Esophagus (tissue), 2 donors: ENCODE data around the gene ATG12. TPM values are rescaled to one million over a fixed set of nuclear protein-coding genes. Genes with fewer than 3 reads are reported as not detected.
"Not testable (repeated sequence)": the region's sequence is repeated elsewhere in the genome, so short reads cannot be mapped to it uniquely, and the experiment has no call there.

Experiments
- H3K27ac ChIP-seq, 2 donors: one replicate each; pipeline ENCODE4 v1.5.1; 2013; ENCODE audit warnings: low read depth in 2 of 2, mild to moderate bottlenecking in 2 of 2, inconsistent platforms in 1 of 2, low read length in 1 of 2, moderate library complexity in 1 of 2
- H3K27me3 ChIP-seq, 2 donors: one replicate each; pipeline ENCODE4 v1.6.1; 2013; ENCODE audit warnings: low read length in 2 of 2, control low read depth in 1 of 2, mild to moderate bottlenecking in 1 of 2; ENCODE audit not compliant: insufficient read depth in 2 of 2, control insufficient read depth in 1 of 2
- H3K36me3 ChIP-seq, 2 donors: one replicate each; pipeline ENCODE4 v1.6.1; 2013; ENCODE audit warnings: low read length in 1 of 2; ENCODE audit not compliant: control insufficient read depth in 2 of 2, insufficient read depth in 2 of 2
- H3K4me1 ChIP-seq, 2 donors: one replicate each; pipeline ENCODE4 v1.6.1; 2013; ENCODE audit warnings: low read length in 1 of 2; ENCODE audit not compliant: control insufficient read depth in 2 of 2, insufficient read depth in 2 of 2
- H3K4me3 ChIP-seq, 2 donors: one replicate each; pipeline ENCODE4 v1.5.1; 2013; ENCODE audit warnings: low read length in 2 of 2, mild to moderate bottlenecking in 2 of 2, low read depth in 1 of 2, moderate library complexity in 1 of 2
- H3K9me3 ChIP-seq, 2 donors: one replicate each; pipeline ENCODE4 v1.6.1; 2013; ENCODE audit warnings: mild to moderate bottlenecking in 2 of 2, low read depth in 1 of 2, low read length in 1 of 2, moderate library complexity in 1 of 2; ENCODE audit not compliant: control insufficient read depth in 2 of 2, insufficient read depth in 1 of 2
- WGBS, 2 donors: extraction: QIAGEN DNeasy Blood & Tissue Kit; methylation state at CpG; one replicate each; pipeline ENCODE4 v1.1.7; 2013; 5-methylcytosine and 5-hydroxymethylcytosine counted together
- polyA plus RNA-seq, 2 donors: library from polyadenylated mRNA; stranded (reverse); fragments of 200-250 nt; gene quantifications; one replicate each; pipeline ENCODE4 v1.2.3, GENCODE V29; 2013
- donor health status: healthy with polysubstance abuse.
- donor health status: Bipolar disorder and iron deficiency.

ATG12 gene
- polyA plus RNA-seq, 2 donors, result 15.3 to 19.5 TPM

GRCh38 chr5:115812372-115812771, 29.0 kb downstream of the ATG12 start:
- H3K4me3 ChIP-seq, result no peak overlapping the region
- peaks cover 0 to 12% of the 10 kb centered on the region in 2 donors for H3K27me3 ChIP-seq
- no peaks in the 10 kb centered on the region for H3K36me3 ChIP-seq
- WGBS, 2 donors, result 67 to 68% methylated on average over 1 of the region's 1 CpG
- H3K4me1 ChIP-seq, result peaks cover 0 to 8% of the 10 kb centered on the region in 2 donors
- no peaks in the 10 kb centered on the region for H3K9me3 ChIP-seq
- H3K27ac ChIP-seq, result no peak overlapping the region

GRCh38 chr5:115811406-115811805, 30.0 kb downstream of the ATG12 start:
- Histone ChIP-seq H3K36me3 (no peaks in the 10 kb centered on the region), H3K27ac (no peak overlapping the region), H3K4me1 (peaks cover 0 to 6% of the 10 kb centered on the region in 2 donors), H3K4me3 (no peak overlapping the region), H3K27me3 (peaks cover 0 to 12% of the 10 kb centered on the region in 2 donors), H3K9me3 (no peaks in the 10 kb centered on the region)

GRCh38 chr5:115810761-115811160, 30.6 kb downstream of the ATG12 start:
- no peak overlapping the region for H3K4me3 ChIP-seq
- H3K27me3 ChIP-seq, result peaks cover 0 to 11% of the 10 kb centered on the region in 2 donors
- no peaks in the 10 kb centered on the region for H3K4me1 ChIP-seq
- no peak overlapping the region for H3K27ac ChIP-seq
- no peaks in the 10 kb centered on the region for H3K9me3 ChIP-seq
- no peaks in the 10 kb centered on the region for H3K36me3 ChIP-seq

GRCh38 chr5:115809946-115810345, 31.4 kb downstream of the ATG12 start:
- Histone ChIP-seq H3K36me3 (no peaks in the 10 kb centered on the region), H3K27me3 (peaks cover 0 to 6% of the 10 kb centered on the region in 2 donors), H3K27ac (no peak overlapping the region), H3K4me1 (no peaks in the 10 kb centered on the region), H3K9me3 (no peaks in the 10 kb centered on the region), H3K4me3 (no peak overlapping the region)
- WGBS, 2 donors, result 66 to 77% methylated on average over 2 of the region's 2 CpGs

GRCh38 chr5:115808066-115808465, 33.3 kb downstream of the ATG12 start:
- not testable (repeated sequence) for H3K27me3 ChIP-seq, H3K36me3 ChIP-seq, H3K9me3 ChIP-seq, H3K27ac ChIP-seq, H3K4me3 ChIP-seq, H3K4me1 ChIP-seq
- 95% methylated on average over 2 of the region's 2 CpGs for WGBS, 2 donors

GRCh38 chr5:115807654-115808052, 33.7 kb downstream of the ATG12 start:
- Histone ChIP-seq H3K4me3 (no peak overlapping the region), H3K36me3 (no peaks in the 10 kb centered on the region), H3K4me1 (no peaks in the 10 kb centered on the region), H3K9me3 (no peaks in the 10 kb centered on the region), H3K27me3 (no peaks in the 10 kb centered on the region), H3K27ac (no peak overlapping the region)
- 86 to 90% methylated on average over 2 of the region's 2 CpGs for WGBS, 2 donors

GRCh38 chr5:115806986-115807653, 34.2 kb downstream of the ATG12 start:
- Histone ChIP-seq H3K4me3 (no peak overlapping the region), H3K27ac (no peak overlapping the region), H3K27me3 (no peaks in the 10 kb centered on the region), H3K4me1 (no peaks in the 10 kb centered on the region), H3K36me3 (no peaks in the 10 kb centered on the region), H3K9me3 (no peaks in the 10 kb centered on the region)
- WGBS, 2 donors, result 53 to 65% methylated on average over 2 of the region's 2 CpGs

GRCh38 chr5:115801984-115802383, 39.4 kb downstream of the ATG12 start:
- no peak overlapping the region for H3K27ac ChIP-seq
- H3K36me3 ChIP-seq, result no peaks in the 10 kb centered on the region
- no peak overlapping the region for H3K4me3 ChIP-seq
- no peaks in the 10 kb centered on the region for H3K9me3 ChIP-seq
- no peaks in the 10 kb centered on the region for H3K27me3 ChIP-seq
- 47% methylated on average over 1 of the region's 1 CpG for whole genome bisulfite sequencing, 2 donors
- no peaks in the 10 kb centered on the region for H3K4me1 ChIP-seq

- Histone ChIP-seq H3K27ac (no peak overlapping the region), H3K27me3 (no peaks in the 10 kb centered on the region), H3K4me3 (no peak overlapping the region), H3K36me3 (no peaks in the 10 kb centered on the region), H3K4me1 (no peaks in the 10 kb centered on the region), H3K9me3 (no peaks in the 10 kb centered on the region)
- WGBS, 2 donors, result 94 to 95% methylated on average over 2 of the region's 2 CpGs
Measured at GRCh38 chr5:115801152-115801551, 40.2 kb downstream of the ATG12 start.

- H3K27me3 ChIP-seq, result no peaks in the 10 kb centered on the region
- 80 to 89% methylated on average over 2 of the region's 2 CpGs for WGBS, 2 donors
- no peak overlapping the region for H3K4me3 ChIP-seq
Measured at GRCh38 chr5:115800108-115800507, 41.3 kb downstream of the ATG12 start.

More at GRCh38 chr5:115800108-115800507, 41.3 kb downstream of the ATG12 start:
- H3K4me1 ChIP-seq, result no peaks in the 10 kb centered on the region
- H3K36me3 ChIP-seq, result no peaks in the 10 kb centered on the region
- no peaks in the 10 kb centered on the region for H3K9me3 ChIP-seq
- H3K27ac ChIP-seq, result no peak overlapping the region
